Large intestine (tissue), 3 donors: Measurements from ENCODE around the gene BHMT2. TPM values are rescaled to one million over a fixed set of nuclear protein-coding genes. Genes with fewer than 3 reads are reported as not detected.

ENCODE experiments used
- DNase-seq, 2 donors: peaks; one replicate each; pipeline versions ENCODE4 v3.0.0 to v3.0.0-alpha.2; 2013
- H3K27ac ChIP-seq: one replicate; pipeline ENCODE4 v1.5.1; 2013; ENCODE audit warnings: low read length
- H3K27me3 ChIP-seq: 2 replicates; pipeline ENCODE4 v1.6.1; 2013; ENCODE audit warnings: low read length; ENCODE audit not compliant: control insufficient read depth, insufficient read depth
- H3K36me3 ChIP-seq: 2 replicates; pipeline ENCODE4 v1.6.1; 2013; ENCODE audit warnings: low read length; ENCODE audit not compliant: control insufficient read depth, insufficient read depth
- H3K4me1 ChIP-seq: one replicate; pipeline ENCODE4 v1.6.1; 2013; ENCODE audit warnings: low read length; ENCODE audit not compliant: control insufficient read depth, insufficient read depth
- H3K4me3 ChIP-seq: one replicate; pipeline ENCODE4 v1.5.1; 2013; ENCODE audit warnings: low read length
- H3K9me3 ChIP-seq: one replicate; pipeline ENCODE4 v1.6.1; 2013; ENCODE audit warnings: mild to moderate bottlenecking, low read depth, low read length, moderate library complexity; ENCODE audit not compliant: control insufficient read depth
- WGBS: methylation state at CpG from one replicate; pipeline ENCODE4 v1.1.5; 2013; ENCODE audit warnings: low lambda C conversion rate; ENCODE audit not compliant: insufficient coverage; 5-methylcytosine and 5-hydroxymethylcytosine counted together
- polyA plus RNA-seq: library from polyadenylated mRNA; unstranded; fragments of 120-200 nt; gene quantifications from one replicate; pipeline ENCODE4 v1.2.1, GENCODE V29; 2013

The BHMT2 gene
- polyA plus RNA-seq, 1 donor = 2.8 TPM

DNA sequence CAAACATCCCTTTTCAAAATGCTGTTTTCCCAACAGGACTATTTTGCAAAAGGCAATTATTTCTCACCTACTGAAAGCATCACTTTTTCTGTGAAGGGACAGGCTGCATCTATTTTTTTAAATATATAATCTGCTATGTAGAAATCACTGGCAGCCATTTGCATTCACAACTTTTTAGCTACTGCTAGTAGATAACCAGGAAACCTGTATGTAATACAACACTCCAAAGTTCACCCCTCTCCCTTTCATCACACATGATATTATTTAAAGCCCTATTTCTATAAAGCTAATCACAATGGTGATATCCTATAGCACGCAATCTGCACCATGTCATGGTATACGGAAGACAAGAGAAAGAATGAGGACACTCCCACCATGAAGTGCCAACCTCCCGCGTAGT lies 9.9 kb upstream of the BHMT2 start:
- no CpG with 5 or more reads among the region's 4 CpGs for WGBS
- H3K27me3 ChIP-seq = no peaks in the 10 kb centered on the region
- DNase-seq = peak in 1 of 2 donors; percentile 22
- H3K36me3 ChIP-seq = no peaks in the 10 kb centered on the region
- H3K27ac ChIP-seq = no peak overlapping the region
- no peaks in the 10 kb centered on the region for H3K9me3 ChIP-seq
- H3K4me1 ChIP-seq = no peaks in the 10 kb centered on the region
- no peak overlapping the region for H3K4me3 ChIP-seq

DNA sequence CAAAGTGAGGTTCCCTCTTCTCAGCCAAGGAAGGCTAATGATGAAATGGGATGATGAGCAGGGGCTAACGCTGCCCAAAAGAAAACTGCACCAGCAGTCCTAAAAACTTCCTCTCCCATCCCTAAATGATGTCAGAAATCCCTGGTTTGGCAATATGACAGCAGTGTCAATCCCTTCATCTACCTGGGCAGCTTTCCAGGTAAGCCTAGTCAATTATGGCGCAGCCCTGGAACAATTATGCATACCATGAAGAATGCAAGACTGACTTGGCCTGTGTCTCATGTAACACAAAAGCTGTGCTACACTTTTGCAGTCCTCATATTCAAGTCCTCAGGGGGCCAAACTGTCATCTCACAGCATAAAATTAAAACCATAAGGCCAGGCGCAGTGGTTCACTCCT lies 7.1 kb upstream of the BHMT2 start:
- Histone ChIP-seq H3K4me3 (no peak overlapping the region), H3K4me1 (no peaks in the 10 kb centered on the region), H3K9me3 (no peaks in the 10 kb centered on the region), H3K36me3 (no peaks in the 10 kb centered on the region), H3K27ac (no peak overlapping the region), H3K27me3 (no peaks in the 10 kb centered on the region)
- no peak for DNase-seq
- no CpG with 5 or more reads among the region's 3 CpGs for WGBS

DNA sequence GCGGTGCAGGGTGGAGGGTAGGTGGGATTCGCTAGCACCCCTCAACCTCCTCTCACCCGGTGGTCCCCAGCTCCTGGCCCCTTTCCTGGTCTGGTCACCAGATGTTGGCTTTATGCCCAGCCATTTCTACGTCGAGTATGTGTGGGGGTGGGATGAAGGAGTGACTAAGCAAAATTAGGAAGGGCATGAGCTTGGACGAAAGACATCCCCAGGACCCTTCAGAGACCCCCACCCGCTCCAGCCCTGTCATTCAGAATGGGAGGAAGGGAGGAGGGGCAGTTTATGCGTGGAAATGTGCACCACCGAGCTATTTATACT lies 742 bp downstream of the BHMT2 start:
- Histone ChIP-seq H3K4me3 (no peak overlapping the region), H3K27ac (no peak overlapping the region), H3K4me1 (peaks cover 9% of the 10 kb centered on the region), H3K27me3 (peaks cover 4% of the 10 kb centered on the region), H3K9me3 (peaks cover 6% of the 10 kb centered on the region), H3K36me3 (no peaks in the 10 kb centered on the region)
- no CpG with 5 or more reads among the region's 9 CpGs for WGBS
- peak in 1 of 2 donors; percentile 14 for DNase-seq

DNA sequence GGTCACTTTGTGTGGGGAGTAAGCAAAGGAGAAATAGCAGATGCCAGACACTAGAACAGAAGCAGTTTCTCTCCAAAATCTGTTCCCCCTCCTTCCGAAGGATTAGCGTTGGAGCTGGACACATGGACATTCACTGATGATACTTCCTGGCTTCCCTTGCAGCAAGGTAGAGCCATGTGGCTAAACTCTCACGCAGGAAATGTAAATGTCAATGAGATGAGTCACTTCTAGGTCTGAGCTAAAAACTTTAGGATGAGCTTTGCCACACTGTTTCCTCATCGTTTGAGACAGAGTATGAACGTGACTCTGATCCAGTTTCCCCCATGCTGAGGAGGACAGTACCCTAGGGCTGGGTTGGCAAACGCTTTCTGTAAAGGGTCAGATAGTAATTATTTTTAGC lies 5.1 kb downstream of the BHMT2 start:
- H3K27me3 ChIP-seq = peaks cover 4% of the 10 kb centered on the region
- no peak for DNase-seq
- H3K4me1 ChIP-seq = peaks cover 6% of the 10 kb centered on the region
- no peak overlapping the region for H3K27ac ChIP-seq
- no peaks in the 10 kb centered on the region for H3K36me3 ChIP-seq
- H3K4me3 ChIP-seq = no peak overlapping the region
- no CpG with 5 or more reads among the region's 6 CpGs for WGBS
- H3K9me3 ChIP-seq = peaks cover 6% of the 10 kb centered on the region

DNA sequence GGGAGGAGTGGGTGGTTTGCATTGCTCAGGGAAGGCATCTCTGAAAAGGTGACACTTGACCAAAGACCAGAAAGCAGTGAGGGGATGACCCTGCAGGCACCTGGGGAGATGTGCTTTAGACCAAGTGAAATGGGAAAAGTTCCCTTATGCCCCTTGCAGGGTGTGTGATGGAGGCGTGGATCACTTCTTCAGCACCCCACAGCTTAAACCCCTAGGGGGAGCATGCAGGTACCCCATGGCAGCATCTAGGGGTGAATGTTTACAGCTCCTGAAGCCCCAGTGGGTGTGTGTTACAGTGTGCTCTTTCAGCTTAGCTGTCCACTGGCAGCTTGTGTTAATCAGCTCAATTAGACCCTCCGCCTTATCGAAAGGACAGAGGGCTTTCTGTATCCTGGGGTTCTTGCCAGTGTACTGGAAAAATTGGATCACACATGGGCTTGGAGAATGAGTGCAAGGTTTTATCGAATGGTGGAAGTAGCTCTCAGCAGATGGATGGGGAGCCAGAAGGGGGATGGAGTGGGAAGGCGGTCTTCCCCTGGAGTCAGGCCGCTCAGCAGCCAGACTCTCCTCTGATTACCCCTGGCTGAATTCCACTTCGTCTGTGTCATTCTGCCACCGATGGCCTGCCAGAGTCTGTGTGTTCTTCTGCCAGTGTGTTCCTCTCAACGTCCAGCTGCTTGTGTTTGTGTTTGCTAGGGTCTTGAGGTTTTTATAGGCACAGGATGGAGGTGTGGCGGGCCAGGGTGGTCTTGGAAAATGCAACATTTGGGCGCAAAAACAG lies 6.3 kb downstream of the BHMT2 start:
- no peak for DNase-seq

DNA sequence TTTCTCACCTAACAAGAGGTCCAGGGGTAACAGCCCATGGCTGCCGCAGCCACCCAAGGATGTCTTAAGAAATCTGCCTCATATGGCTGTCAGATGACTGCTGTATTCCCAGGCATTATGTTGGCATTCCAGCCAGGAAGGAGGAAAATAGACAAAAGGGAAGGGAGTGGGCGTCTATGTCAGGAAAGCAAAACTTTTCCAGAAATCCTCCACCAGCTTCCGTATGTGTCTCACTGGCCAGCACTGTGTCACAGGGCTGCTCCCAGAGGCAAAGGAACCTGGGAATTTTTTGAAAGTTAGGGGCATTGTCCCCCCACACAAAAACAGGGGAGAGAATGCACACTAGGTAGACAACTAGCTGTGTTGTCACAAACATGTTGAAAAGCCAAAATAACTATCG lies 7.3 kb downstream of the BHMT2 start:
- Histone ChIP-seq H3K27ac (no peak overlapping the region), H3K9me3 (no peaks in the 10 kb centered on the region), H3K27me3 (no peaks in the 10 kb centered on the region), H3K4me3 (no peak overlapping the region), H3K36me3 (no peaks in the 10 kb centered on the region), H3K4me1 (no peaks in the 10 kb centered on the region)
- no peak for DNase-seq
- 100% methylated on average over 1 of the region's 4 CpGs for WGBS

More for the DNA sequence above, 6.3 kb downstream of the BHMT2 start:
- H3K27me3 ChIP-seq = no peaks in the 10 kb centered on the region
- no peaks in the 10 kb centered on the region for H3K9me3 ChIP-seq
- H3K4me1 ChIP-seq = no peaks in the 10 kb centered on the region
- 100% methylated on average over 1 of the region's 11 CpGs for WGBS
- H3K27ac ChIP-seq = no peak overlapping the region
- no peaks in the 10 kb centered on the region for H3K36me3 ChIP-seq
- no peak overlapping the region for H3K4me3 ChIP-seq

DNA sequence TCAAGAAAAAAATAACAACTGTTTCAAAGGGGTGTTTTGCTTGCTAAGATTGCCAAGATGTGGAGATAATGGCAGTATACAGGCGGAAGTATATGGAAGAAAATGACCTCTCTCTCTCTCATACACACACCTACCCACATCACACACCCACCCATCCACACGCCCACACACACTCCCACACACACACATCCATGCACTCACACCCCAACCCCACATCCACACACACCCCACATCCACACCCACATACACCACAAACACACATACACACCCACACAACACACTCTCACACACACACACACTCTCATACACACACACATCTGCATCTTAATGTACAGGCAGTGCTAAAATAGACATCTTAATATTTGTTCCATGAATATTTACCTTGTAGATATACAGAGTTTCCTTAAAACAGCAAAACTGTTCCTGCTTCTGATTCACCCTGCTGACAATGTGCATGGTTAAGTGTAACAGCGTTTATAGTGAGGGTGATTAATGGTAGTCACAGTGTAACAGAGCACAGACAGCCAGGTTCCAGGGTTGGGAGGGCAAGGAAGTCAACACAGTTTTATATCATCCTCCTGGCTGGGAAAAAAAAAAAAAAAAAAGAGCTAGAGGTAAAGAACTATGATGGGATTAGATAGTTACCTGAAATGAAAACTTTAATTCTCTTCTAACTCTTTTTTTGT lies 8.3 kb downstream of the BHMT2 start:
- no CpG with 5 or more reads among the region's 3 CpGs for WGBS
- H3K36me3 ChIP-seq = no peaks in the 10 kb centered on the region
- DNase-seq = no peak
- no peaks in the 10 kb centered on the region for H3K27me3 ChIP-seq
- no peak overlapping the region for H3K4me3 ChIP-seq
- H3K27ac ChIP-seq = no peak overlapping the region
- H3K9me3 ChIP-seq = no peaks in the 10 kb centered on the region
- H3K4me1 ChIP-seq = no peaks in the 10 kb centered on the region

DNA sequence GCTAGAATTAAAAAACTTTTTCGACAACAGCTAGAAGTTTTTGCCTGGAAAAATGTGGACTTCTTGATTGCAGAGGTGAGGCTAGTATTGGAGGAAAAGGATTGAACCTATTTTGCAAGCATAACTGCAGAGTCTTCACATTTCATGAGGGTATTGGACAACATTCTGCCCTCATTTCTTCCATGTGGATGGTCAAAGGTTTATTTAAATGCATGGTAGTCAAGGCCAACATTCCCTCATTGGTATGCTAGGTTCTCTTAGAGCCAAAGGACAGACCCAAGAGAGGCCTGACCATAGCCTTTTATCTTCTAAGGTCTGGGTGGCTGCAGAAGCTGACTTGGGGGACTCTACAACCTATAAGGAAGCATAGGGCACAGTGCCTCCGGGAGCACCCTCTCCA lies 11.2 kb downstream of the BHMT2 start:
- no peak overlapping the region for H3K27ac ChIP-seq
- WGBS = 86% methylated on average over 1 of the region's 2 CpGs
- no peaks in the 10 kb centered on the region for H3K9me3 ChIP-seq
- no peaks in the 10 kb centered on the region for H3K4me1 ChIP-seq
- H3K36me3 ChIP-seq = no peaks in the 10 kb centered on the region
- no peak for DNase-seq
- H3K27me3 ChIP-seq = no peaks in the 10 kb centered on the region
- no peak overlapping the region for H3K4me3 ChIP-seq

DNA sequence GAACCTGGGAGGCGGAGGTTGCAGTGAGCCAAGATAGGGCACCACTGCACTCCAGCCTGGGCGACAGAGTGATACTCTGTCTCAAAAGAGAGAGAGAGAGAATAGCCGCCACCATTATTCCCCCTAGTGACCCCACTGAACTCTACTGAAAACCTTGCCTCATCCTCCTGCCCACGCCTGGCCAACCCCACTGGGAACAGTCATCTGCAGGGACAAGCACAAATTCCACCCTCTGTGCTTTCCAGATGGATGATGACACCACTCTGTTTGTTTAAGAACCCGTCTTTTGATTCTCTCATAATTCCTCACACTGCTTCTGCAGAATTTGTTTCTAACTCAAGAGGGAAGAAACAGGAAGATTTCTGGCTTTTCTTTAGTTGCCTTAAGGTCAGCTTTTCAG lies 12.2 kb downstream of the BHMT2 start:
- no CpG with 5 or more reads among the region's 5 CpGs for WGBS
- no peak for DNase-seq
- Histone ChIP-seq H3K36me3 (no peaks in the 10 kb centered on the region), H3K4me3 (no peak overlapping the region), H3K27me3 (no peaks in the 10 kb centered on the region), H3K27ac (no peak overlapping the region), H3K9me3 (no peaks in the 10 kb centered on the region), H3K4me1 (no peaks in the 10 kb centered on the region)

DNA sequence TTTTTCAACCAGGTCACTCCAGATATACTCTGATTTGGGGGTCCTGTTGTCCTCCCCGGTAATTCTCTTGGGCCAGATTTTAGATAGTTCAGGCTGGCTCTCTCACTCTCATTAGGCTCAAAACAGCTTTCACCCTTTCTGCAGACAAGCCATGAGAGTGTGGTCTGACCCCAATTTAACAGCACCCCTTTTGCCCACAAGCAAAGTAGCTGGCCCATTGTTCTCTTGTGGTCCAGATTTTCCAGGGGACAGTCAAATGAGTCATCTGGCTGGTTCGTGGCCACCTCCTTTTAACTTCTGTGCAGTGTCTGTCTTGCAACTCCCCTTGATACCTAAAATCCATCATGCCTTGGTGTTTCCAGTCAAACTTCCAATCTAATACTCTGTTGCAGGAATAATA lies 16.5 kb downstream of the BHMT2 start:
- WGBS = no CpG with 5 or more reads among the region's 2 CpGs
- H3K27ac ChIP-seq = no peak overlapping the region
- no peaks in the 10 kb centered on the region for H3K9me3 ChIP-seq

DNA sequence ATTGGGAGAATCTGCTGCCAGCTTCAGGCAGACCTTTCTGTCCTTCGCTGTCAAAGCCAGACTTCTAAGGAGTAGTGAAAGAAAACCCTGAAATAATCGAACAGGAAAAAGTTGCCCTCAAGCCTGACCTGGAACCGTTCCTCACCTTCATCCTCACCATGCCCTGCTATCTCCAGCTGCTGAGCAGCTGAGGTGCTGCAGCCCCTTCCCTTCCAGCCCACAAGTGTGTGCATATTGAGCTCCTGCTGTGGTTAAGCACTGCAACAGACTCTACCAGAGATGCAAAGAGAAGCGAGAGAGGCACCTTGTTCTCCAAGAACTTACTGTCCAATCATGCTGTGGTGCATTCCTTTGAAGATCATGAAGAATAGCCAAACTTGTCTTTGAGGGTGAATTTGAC lies 18.9 kb downstream of the BHMT2 start:
- DNase-seq = no peak
- WGBS = no CpG with 5 or more reads among the region's 4 CpGs
- no peak overlapping the region for H3K27ac ChIP-seq
- no peaks in the 10 kb centered on the region for H3K27me3 ChIP-seq
- no peaks in the 10 kb centered on the region for H3K36me3 ChIP-seq
- peaks cover 3% of the 10 kb centered on the region for H3K4me1 ChIP-seq
- H3K4me3 ChIP-seq = no peak overlapping the region
- no peaks in the 10 kb centered on the region for H3K9me3 ChIP-seq

More for the DNA sequence above, 16.5 kb downstream of the BHMT2 start:
- H3K27me3 ChIP-seq = no peaks in the 10 kb centered on the region
- no peak for DNase-seq
- H3K4me1 ChIP-seq = no peaks in the 10 kb centered on the region
- H3K36me3 ChIP-seq = no peaks in the 10 kb centered on the region
- no peak overlapping the region for H3K4me3 ChIP-seq
